NCI-H1048 (cell line): ENCODE results near the gene ZNF512.
"Not testable (repeated sequence)": the region's sequence is repeated elsewhere in the genome, so short reads cannot be mapped to it uniquely, and the experiment has no call there.

Experiments used
- DNase-seq: peaks from one replicate; lab custom pipeline; 2025; lab: John Stamatoyannopoulos, UW

Gene ZNF512, protein sequence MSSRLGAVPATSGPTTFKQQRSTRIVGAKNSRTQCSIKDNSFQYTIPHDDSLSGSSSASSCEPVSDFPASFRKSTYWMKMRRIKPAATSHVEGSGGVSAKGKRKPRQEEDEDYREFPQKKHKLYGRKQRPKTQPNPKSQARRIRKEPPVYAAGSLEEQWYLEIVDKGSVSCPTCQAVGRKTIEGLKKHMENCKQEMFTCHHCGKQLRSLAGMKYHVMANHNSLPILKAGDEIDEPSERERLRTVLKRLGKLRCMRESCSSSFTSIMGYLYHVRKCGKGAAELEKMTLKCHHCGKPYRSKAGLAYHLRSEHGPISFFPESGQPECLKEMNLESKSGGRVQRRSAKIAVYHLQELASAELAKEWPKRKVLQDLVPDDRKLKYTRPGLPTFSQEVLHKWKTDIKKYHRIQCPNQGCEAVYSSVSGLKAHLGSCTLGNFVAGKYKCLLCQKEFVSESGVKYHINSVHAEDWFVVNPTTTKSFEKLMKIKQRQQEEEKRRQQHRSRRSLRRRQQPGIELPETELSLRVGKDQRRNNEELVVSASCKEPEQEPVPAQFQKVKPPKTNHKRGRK

DNA sequence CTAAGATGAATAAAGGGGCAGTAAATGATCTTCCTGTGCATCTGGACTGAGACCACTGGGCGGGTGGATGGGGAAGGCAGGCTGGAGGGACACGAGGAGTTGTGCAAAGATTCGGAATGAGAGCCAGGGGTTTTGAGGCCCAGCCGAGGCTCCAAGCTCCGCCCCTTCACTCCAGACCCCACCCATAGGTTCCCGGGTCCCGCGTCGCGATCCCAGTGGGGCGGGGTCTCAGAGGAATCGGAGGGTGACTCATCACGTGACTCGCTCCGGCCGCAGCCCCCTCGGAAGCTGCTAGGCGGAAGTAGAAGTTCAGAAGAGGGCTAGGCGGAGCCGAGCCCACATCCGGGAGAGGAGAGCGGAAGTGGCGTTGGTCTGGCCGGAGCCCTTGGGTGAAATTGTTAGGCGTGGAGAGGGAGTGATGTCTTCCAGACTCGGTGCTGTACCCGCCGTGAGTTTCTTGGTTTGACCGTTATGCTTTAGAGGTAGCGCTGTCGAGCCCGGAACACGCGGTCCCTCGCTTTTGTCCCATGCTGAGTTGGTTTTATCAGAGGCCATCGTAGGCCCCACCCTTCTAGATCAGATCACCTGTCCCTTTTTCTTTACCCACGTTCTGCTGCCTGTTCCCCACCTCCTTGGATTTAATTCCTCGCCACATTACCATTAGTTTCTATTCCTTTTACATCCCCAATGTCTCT, at the start of gene ZNF512:
TSS of gene ZNF512 (plus strand) at position 348 of the 695 bp plus-strand sequence. CDS start at position 419, 71 bp downstream.
- peak; percentile 96 for DNase-seq

DNA sequence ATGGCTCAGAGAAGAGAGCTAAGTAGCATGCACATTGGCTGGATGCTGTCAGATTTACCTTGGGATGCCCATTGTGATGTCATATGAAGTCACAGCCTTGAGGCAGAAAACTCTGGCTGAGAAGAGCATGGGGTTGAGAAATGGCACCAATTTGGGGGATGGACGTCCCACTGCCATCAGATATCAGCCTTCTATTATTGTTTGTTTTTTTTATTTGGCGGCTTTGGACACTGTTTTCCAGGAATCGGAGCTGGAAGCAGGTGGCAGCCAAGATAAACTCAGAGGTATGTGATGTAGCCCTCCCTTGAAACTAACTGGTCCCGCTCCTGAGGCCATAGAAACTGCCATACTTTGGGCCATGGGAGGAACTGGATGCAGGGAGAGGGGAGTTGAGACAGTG, 45.6 kb upstream of the ZNF512 start:
- no peak for DNase-seq

DNA sequence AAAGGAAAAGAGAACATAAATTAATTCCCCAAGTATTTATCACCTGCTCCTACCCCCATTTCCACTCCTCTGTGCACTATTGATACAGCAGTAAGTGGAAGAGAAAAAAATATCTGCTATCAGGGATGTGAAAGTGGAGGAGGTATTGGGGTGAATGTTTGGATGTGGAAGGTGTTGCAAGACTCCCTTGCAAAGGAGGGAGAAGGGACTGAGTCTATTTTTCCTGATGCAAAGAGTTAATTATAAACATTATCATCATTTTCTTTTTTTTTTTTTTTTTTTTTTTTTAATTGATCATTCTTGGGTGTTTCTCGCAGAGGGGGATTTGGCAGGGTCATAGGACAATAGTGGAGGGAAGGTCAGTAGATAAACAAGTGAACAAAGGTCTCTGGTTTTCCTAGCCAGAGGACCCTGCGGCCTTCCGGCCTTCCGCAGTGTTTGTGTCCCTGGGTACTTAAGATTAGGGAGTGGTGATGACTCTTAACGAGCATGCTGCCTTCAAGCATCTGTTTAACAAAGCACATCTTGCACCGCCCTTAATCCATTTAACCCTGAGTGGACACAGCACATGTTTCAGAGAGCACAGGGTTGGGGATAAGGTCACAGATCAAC, 43.9 kb upstream of the ZNF512 start:
- not testable (repeated sequence) for DNase-seq

DNA sequence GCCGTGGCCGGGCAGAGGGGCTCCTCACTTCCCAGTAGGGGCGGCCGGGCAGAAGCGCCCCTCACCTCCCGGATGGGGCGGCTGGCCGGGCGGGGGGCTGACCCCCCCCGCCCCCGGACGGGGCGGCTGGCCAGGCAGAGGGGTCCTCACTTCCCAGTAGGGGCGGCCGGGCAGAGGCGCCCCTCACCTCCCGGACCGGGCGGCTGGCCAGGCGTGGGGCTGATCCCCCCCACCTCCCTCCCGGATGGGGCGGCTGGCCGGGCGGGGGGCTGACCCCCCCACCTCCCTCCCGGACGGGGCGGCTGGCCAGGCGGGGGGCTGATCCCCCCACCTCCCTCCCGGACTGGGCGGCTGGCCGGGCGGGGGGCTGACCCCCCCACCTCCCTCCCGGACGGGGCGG, 43.2 kb upstream of the ZNF512 start:
- DNase-seq: not testable (repeated sequence)

DNA sequence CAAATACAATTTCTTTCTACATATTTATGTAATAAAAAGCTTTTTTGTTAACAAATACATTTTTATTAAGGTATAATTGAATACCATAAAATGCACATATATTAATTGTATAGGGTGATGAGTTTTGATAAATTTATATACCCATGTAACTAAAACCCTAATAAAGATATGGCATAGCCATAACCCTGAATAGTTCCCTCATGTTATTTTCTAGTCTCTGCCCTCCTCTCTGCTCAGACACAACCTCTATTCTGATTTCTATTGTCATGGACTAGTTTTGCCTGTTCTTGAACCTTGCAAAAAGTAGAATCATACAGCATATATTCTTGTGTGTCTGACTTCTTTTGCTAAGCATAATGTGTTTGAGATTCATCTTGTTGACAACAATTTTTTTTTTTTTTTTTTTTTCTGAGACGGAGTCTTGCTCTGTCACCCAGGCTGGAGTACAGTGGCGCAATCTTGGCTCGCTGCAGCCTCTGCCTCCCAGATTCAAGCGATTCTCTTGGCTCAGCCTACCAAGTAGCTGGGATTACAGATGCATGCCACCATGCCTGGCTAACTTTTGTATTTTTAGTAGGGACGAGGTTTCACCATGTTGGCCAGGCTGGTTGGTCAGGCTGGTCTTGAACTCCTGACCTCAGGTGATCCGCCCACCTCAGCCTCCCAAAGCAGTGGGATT, 38.6 kb upstream of the ZNF512 start:
- no peak for DNase-seq

DNA sequence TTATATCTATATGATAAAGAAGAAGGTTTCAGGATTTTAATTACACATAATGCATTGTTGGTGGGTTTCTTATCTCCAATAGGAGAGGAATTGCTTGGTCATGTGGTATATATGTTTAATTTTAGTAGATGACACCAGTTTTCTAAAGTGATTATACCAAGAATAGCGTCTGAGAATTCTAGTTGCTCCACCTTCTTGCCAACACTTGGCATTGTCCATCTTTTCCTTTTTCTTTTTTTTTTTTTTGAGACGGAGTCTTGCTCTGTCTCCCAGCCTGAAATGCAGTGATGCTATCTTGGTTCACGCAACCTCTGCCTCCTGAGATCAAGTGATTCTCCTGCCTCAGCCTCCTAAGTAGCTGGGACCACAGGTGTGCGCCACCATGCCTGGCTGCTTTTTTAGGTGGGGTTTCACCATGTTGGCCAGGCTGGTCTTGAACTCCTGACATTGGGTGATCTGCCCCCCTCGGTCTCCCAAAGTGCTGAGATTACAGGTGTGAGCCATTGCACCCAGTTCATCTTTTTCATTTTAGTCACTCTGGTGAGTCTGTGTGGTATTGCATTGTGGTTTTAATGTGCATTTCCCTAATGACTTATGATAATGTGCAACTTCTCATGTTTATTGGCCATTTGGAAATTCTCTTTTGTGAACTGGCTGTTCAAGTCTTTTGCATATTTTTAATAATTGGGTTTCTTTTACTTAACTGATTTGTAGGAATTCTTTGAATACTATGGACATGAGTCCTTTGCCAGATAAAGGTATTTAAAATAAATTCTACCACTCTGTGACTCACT, 37.3 kb upstream of the ZNF512 start:
- no peak for DNase-seq

DNA sequence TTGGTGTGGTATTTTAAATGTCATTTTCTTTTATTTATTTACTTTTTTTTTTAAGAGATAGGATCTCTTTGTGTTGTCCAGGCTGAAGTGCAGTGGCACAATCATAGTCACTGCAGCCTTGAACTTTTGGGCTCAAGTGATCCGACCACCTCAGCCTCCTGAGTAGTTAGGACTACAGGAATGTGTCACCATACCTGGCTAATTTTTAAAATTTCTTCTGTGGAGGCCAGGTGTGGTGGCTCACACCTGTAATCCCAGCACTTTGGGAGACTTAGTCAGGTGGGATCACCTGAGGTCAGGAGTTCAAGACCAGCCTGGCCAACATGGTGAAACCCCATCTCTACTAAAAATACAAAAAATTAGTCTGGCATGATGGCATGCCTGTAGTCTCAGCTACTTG, 33.5 kb upstream of the ZNF512 start:
- no peak for DNase-seq

DNA sequence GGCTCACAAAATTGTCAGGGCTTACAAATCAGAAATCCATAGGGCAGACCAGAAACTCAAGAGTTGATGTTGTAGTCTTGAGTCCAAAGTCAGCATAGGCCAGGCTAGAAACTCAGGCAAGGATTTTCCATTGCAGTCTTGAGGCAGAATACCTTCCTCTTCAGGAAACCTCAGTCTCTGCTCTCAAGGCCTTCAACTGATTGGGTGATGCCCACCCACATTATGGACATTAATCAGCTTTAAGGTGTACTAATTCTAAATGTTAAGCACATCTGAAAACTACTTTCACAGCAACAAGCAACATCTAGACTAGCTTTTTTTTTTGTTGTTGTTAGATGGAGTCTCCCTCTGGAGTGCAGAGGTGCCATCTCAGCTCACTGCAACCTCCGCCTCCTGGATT, 31.3 kb upstream of the ZNF512 start:
- DNase-seq: no peak

DNA sequence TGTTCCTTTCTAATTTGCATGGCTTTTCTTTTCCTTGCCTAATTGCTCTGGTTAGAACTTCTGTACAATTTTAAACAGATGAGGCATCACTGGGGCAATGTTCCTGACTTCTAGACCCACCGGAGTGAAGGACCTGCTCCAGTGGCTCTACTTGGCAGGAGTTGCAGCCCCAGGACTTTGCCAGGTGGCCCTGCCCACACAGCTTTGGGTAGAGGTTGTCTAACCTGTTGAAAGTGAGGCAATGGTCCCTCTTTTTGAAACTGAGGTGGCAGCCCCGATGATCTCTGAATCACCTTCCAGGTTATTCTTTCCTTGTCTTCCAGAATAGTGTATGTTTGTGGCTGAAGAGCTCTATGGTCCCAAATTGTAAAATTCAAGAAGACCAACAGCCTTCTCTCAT, 29.9 kb upstream of the ZNF512 start:
- no peak for DNase-seq

DNA sequence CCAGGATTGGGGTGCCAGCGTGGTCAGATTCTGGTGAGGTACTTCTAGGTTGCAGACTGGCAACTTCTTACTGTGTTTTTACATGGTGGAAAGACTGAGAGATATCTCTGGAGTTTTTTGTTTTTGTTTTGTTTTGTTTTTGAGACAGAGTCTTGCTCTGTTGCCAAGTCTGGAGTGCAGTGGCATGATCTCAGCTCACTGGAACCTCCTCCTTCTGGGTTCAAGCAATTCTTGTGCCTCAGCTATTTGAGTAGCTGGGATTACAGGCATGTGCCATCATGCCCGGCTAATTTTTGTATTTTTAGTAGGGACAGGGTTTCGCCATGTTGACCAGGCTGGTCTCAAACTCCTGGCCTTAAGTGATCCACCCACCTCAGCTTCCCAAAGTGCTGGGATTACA, 28.4 kb upstream of the ZNF512 start:
- not testable (repeated sequence) for DNase-seq

DNA sequence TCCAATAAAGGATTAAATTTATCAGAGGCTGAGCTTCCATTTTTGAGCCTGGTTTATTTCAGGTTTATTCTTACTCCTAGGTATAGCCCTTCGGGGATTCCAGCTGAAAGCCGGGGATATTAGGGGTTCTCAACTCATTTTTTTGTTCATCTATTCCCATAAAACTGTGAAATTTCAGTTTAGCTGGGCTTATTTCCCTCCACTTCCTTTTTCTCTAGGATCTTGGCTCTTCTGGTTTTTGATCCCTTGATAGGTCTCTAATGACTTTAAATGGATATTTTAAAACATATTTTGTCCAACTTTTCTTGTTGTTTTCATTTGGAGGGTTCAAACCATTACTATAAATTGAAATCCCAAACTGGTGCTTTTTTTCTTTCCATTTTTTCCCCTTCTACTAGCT, 23.6 kb upstream of the ZNF512 start:
- DNase-seq: no peak

DNA sequence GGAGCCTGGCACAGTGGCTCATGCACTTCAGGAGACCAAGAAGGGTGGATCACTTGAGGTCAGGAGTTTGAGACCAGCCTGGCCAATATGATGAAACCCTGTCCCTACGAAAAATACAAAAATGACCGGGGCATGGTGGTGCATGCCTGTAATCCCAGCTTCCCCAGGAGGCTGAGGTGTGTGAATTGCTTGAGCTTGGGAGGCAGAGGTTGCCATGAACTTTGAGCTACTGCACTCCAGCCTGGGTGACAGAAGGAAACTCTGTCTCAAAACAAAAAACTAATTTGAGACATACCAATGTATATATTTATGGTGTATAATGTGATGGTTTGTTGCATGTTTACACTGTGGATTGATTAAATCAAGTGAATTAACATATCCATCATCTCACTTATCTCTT, 21.8 kb upstream of the ZNF512 start:
- DNase-seq: no peak

DNA sequence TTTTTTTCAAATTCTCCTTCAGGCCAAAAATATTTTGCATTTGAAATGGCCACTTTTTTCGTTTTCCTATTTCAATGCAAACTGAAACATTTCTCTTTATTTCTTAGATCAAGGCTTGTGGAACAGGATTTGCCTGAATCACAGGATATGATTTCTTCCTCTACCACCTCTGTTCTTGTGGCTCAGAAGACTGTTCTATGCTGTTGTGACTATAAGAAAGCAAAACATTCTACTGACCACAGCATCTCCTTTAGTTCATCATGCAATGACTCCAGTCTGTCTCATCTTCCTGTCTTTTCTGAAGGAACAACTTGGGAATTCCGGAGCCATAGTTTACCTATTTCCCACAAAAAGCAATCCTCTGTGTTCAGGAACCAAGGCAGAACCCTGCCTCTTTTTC, 16.2 kb upstream of the ZNF512 start:
- no peak for DNase-seq

DNA sequence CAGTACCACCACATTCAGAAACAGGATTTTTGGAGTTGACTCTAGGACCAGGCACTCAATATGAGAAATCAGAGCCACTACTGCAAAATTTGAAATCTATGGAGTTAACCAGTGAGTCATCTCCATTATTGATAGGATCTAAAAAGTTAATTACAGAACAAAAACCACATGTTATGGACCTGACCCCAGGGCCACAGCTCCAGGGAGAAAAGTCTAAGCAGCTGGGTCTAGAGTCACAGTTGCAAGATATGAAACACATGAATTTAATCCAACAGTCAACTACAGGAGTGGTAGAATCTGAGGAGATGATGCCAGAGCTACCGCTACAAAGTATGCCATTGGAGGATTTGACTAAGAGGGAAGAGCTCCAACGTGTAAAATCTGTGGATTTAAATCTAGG, 13.4 kb upstream of the ZNF512 start:
- no peak for DNase-seq

DNA sequence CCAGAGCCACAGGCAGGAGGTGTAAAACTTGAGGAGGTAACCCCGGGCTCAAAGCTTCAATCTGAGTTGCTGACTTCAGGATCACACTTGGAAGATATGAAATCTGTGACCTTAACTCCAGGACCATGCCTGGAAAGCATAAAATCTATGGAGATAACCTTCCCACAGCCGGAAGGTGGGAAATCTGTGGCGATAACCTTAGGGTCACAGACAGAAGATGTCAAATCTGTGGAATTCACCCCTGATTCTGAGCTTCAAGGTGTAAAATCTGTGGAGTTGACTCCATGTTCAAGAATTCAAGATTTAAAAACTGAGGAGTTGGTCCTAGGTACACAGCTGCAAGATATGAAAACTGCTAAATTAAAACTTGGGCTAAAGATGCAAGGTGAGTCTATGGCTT, 11.6 kb upstream of the ZNF512 start:
- DNase-seq: no peak

DNA sequence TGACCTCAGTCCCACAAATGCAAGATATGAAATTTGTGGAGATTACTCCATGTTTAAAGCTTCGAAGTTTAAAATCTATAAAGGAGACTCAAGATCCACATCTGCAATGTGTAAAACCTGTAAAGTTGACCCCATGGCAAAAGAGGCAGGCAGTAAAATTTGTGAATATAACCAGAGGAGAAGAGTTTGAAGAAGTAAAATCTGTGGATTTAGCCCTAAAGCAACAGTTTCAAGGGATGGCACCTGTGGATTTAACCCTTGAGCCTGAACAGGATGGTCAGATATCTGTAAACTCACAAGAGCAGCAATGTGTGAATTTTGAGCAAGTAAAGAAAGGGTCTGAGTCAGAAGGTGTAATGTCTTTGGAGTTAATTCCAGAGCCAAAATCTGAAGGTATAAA, 11.2 kb upstream of the ZNF512 start:
- DNase-seq: no peak

DNA sequence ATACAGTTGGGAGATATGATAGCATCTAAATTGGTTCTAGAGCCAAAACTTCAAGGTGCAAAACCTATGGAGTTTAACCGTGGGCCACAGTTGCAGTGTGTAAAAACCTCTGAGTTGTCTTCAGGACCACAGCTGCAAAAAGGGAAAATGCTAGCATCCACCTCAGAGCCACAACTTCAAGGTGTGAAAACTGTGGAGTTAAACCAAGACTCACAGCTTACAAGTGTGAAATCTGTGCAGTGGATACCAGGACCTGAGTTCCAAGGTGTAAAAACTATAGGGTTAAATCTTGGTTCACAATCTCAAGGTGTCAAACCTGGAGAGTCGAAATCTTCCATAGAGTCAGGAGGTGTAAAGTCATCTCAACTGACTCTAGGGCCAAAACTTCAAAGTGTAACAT, 10.4 kb upstream of the ZNF512 start:
- no peak for DNase-seq

DNA sequence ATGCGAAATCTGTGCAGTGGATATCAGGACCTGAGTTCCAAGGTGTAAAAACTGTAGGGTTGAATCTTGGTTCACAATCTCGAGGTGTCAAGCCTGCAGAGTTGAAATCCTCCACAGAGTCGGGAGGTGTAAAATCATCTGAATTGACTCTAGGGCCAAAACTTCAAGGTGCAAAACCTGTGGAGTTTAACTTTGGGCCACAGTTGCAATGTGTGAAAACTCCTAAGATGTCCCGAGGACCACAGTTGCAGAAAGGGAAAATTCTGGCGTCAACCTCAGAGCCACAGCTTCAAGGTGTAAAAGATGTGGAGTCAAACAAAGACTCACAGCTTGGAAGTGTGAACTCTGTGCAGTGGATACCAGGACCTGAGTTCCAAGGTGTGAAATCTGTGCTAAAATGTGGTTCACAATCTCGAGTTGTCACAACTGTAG, 9.8 kb upstream of the ZNF512 start:
- DNase-seq: no peak

DNA sequence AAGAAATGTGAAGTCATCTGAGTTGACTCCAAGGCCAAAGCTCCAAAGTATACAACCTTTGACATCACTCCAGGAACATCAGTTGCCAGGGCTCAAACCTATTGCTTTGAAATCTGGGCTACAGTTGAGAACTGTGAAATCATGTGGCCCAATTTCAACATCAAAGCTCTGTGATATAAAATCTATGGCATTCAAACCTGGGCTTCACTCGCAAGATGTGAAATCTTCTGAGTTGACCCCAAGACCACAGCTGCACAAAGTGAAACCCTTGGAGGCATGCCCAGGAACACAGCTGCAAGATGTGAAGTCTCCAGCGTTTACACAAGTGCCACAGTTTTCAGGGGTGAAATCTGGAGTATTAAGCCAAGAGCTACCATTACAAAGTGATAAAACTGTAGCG, 9.4 kb upstream of the ZNF512 start:
- DNase-seq: no peak

DNA sequence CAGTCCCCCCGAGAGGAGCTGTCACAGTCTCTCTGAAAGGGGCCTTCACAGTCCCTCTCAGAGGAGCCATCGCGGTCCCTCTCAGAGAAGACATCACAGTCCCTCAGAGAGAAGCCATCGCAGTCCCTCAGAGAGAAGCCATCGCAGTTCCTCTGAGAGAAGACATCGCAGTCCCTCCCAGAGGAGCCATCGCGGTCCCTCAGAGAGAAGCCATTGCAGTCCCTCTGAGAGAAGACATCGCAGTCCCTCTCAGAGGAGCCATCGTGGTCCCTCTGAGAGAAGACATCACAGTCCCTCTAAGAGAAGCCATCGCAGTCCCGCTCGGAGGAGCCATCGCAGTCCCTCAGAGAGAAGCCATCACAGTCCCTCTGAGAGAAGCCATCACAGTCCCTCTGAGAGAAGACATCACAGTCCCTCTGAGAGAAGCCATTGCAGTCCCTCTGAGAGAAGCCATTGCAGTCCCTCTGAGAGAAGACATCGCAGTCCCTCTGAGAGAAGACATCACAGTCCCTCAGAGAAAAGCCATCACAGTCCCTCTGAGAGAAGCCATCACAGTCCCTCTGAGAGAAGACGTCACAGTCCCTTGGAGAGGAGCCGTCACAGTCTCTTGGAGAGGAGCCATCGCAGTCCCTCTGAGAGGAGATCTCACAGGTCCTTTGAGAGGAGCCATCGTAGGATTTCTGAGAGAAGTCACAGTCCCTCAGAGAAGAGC, 1.3 kb upstream of the ZNF512 start:
- no peak for DNase-seq
